ENCODE results near the gene MFSD6. TPM values are rescaled to one million over a fixed set of nuclear protein-coding genes. Genes with fewer than 3 reads are reported as not detected.

MFSD6 gene
- total and polyA plus RNA-seq, 2 donors from 2014 or later: 12.3 to 33.9 TPM

DNA sequence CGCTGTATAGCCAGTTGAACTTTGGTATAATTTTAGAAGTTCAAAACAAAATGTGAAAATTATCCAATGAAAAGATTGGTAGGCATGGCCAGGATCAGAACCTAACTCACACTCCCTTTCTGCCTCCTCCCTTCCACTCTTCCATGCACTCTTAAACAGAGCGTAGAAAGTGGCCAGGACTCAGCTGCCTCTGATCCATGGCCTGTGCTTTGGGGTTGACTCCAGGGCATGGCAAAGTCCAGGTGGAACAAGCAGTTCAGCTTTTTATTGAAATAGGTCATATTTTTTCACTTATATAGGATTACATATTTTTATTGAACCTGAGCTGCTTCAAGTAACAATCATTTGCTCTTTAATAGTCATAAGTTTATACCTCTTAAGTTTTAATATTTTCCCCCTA, 38.5 kb upstream of the MFSD6 start:
- FAIRE-seq: no peak
- H3K9ac ChIP-seq (ENCODE audit: low read length in 3 of 3): no peak overlapping the region
- TF ChIP-seq, protein P1, sequence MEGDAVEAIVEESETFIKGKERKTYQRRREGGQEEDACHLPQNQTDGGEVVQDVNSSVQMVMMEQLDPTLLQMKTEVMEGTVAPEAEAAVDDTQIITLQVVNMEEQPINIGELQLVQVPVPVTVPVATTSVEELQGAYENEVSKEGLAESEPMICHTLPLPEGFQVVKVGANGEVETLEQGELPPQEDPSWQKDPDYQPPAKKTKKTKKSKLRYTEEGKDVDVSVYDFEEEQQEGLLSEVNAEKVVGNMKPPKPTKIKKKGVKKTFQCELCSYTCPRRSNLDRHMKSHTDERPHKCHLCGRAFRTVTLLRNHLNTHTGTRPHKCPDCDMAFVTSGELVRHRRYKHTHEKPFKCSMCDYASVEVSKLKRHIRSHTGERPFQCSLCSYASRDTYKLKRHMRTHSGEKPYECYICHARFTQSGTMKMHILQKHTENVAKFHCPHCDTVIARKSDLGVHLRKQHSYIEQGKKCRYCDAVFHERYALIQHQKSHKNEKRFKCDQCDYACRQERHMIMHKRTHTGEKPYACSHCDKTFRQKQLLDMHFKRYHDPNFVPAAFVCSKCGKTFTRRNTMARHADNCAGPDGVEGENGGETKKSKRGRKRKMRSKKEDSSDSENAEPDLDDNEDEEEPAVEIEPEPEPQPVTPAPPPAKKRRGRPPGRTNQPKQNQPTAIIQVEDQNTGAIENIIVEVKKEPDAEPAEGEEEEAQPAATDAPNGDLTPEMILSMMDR (IDR thresholded peaks at IDR 0.05; ENCODE audit: borderline replicate concordance, extremely low read depth, insufficient read depth): no peak
- no peak overlapping the region for H3K4me3 ChIP-seq (ENCODE audit: low read length in 3 of 3)
- no peaks in the 10 kb centered on the region for H3K9me3 ChIP-seq (ENCODE audit: control insufficient read depth in 2 of 3, insufficient read depth in 1 of 3, low read length in 3 of 3)
- intact Hi-C loops (cut with DNase I): no loop called here
- no peaks in the 10 kb centered on the region for H3K4me1 ChIP-seq (ENCODE audit: control insufficient read depth in 2 of 3, insufficient read depth in 2 of 3, low read depth in 1 of 3, low read length in 3 of 3)
- no peaks in the 10 kb centered on the region for H3K27me3 ChIP-seq (ENCODE audit: control insufficient read depth, insufficient read depth, low read length)
- peaks cover 0 to 11% (median 3%) of the 10 kb centered on the region in 3 donors for H3K36me3 ChIP-seq (ENCODE audit: control insufficient read depth in 2 of 3, insufficient read depth in 3 of 3, low read length in 3 of 3)
- H3K27ac ChIP-seq (ENCODE audit: low read depth in 2 of 2, low read length in 2 of 2): no peak overlapping the region
- DNase-seq: no peak

DNA sequence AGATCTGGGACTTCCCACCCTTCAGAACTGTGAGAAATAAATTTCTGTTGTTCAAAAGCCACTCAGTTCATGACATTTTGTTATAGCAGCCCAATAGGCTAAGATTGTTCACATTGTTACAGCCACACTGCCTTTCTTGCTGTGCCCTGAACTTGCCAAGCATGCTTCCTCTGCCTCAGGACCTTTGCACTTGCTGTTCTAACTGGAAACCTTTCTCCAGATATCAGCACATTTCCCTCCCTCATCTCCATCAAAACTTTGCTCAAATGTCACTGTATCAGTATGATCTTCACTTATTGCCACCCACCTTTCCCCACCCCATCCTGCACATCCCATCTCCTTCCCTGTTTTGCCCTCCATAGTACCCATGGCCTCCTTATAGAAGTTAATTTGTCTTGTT, 32.1 kb upstream of the MFSD6 start:
- Histone ChIP-seq H3K27ac (ENCODE audit: low read depth in 2 of 2, low read length in 2 of 2) (no peak overlapping the region), H3K4me1 (ENCODE audit: control insufficient read depth in 2 of 3, insufficient read depth in 2 of 3, low read depth in 1 of 3, low read length in 3 of 3) (no peaks in the 10 kb centered on the region), H3K36me3 (ENCODE audit: control insufficient read depth in 2 of 3, insufficient read depth in 3 of 3, low read length in 3 of 3) (peaks cover 0 to 3% (median 0%) of the 10 kb centered on the region in 3 donors), H3K4me3 (ENCODE audit: low read length in 3 of 3) (no peak overlapping the region), H3K9ac (ENCODE audit: low read length in 3 of 3) (no peak overlapping the region), H3K27me3 (ENCODE audit: control insufficient read depth, insufficient read depth, low read length) (no peaks in the 10 kb centered on the region), H3K9me3 (ENCODE audit: control insufficient read depth in 2 of 3, insufficient read depth in 1 of 3, low read length in 3 of 3) (no peaks in the 10 kb centered on the region)
- FAIRE-seq (no peak), DNase-seq (no peak)
- intact Hi-C loops (cut with DNase I): no loop called here
- TF ChIP-seq, protein P1 (IDR thresholded peaks at IDR 0.05; ENCODE audit: borderline replicate concordance, extremely low read depth, insufficient read depth): no peak

DNA sequence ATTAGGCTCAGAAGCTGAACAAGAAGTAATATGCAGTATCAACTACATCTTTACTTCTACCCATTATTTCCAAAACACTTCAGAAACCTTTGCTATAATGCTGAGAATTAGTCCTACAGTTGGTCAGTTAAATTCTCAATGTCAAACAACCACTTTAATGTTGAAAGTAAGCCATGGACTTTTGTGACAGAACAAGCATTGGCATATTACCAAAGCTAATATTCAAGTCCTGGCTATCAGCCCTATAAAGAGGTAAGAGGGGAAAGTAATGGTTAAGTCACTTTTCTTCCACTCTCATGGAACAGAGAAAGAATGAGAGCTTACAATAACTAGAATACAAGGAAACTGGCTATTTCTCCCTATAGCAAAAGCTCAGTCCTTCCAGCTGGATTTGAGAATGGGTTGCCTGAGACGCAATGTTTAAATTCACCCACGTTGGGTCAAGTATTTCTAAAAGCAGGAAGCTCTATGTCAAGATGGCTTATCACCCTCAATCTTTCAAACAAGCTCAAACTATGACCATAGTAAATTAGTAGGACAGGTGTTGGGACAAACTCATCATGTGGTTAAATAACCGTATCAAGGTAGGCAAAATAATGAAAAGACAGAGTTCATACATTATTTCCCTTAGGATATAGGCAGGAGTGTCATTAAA, 31.4 kb upstream of the MFSD6 start:
- FAIRE-seq: no peak
- intact Hi-C loops (cut with DNase I): no loop called here

More for the DNA sequence above, 31.4 kb upstream of the MFSD6 start:
- H3K4me3 ChIP-seq (ENCODE audit: low read length in 3 of 3): no peak overlapping the region
- DNase-seq: no peak
- H3K9me3 ChIP-seq (ENCODE audit: control insufficient read depth in 2 of 3, insufficient read depth in 1 of 3, low read length in 3 of 3): no peaks in the 10 kb centered on the region
- H3K9ac ChIP-seq (ENCODE audit: low read length in 3 of 3): no peak overlapping the region
- H3K27me3 ChIP-seq (ENCODE audit: control insufficient read depth, insufficient read depth, low read length): no peaks in the 10 kb centered on the region
- TF ChIP-seq, protein P1 (IDR thresholded peaks at IDR 0.05; ENCODE audit: borderline replicate concordance, extremely low read depth, insufficient read depth): no peak
- no peaks in the 10 kb centered on the region for H3K36me3 ChIP-seq (ENCODE audit: control insufficient read depth in 2 of 3, insufficient read depth in 3 of 3, low read length in 3 of 3)
- H3K27ac ChIP-seq (ENCODE audit: low read depth in 2 of 2, low read length in 2 of 2): no peak overlapping the region
- H3K4me1 ChIP-seq (ENCODE audit: control insufficient read depth in 2 of 3, insufficient read depth in 2 of 3, low read depth in 1 of 3, low read length in 3 of 3): no peaks in the 10 kb centered on the region
